KMS-11 (cell line): ENCODE data around the gene HYAL4.

ENCODE experiments used
- H2AFZ ChIP-seq: fragments of 200-600 bp; sonication (generic); 2 replicates; pipeline ENCODE4 v1.6.1; 2016; ENCODE audit warnings: antibody characterized with exemption, mixed run types, low read depth
- H3K27ac ChIP-seq: fragments of 200-600 bp; sonication (generic); 2 replicates; pipeline ENCODE4 v1.6.1; 2016; ENCODE audit warnings: mild to moderate bottlenecking, mixed run types
- H3K27me3 ChIP-seq: fragments of 200-600 bp; sonication (generic); 2 replicates; pipeline ENCODE4 v1.6.1; 2017; ENCODE audit warnings: mild to moderate bottlenecking, low read depth, mixed run types, moderate library complexity; ENCODE audit not compliant: insufficient read depth
- H3K36me3 ChIP-seq: fragments of 200-600 bp; sonication (generic); 2 replicates; pipeline ENCODE4 v1.6.1; 2017; ENCODE audit warnings: mild to moderate bottlenecking, mixed run types; ENCODE audit not compliant: insufficient read depth
- H3K4me1 ChIP-seq: fragments of 200-600 bp; sonication (generic); 2 replicates; pipeline ENCODE4 v1.6.1; 2016; ENCODE audit warnings: mild to moderate bottlenecking, low read depth, mixed run types; ENCODE audit not compliant: poor library complexity, severe bottlenecking
- H3K4me2 ChIP-seq: fragments of 200-600 bp; sonication (generic); 2 replicates; pipeline ENCODE4 v1.7.0; 2016; ENCODE audit warnings: mild to moderate bottlenecking, mixed run types
- H3K4me3 ChIP-seq: fragments of 200-600 bp; sonication (generic); IDR thresholded peaks from 2 replicates; pipeline ENCODE4 v1.6.1; 2017; ENCODE audit warnings: low read depth, low read length, mixed read lengths; ENCODE audit not compliant: insufficient read depth
- H3K79me2 ChIP-seq: fragments of 200-600 bp; sonication (generic); 2 replicates; pipeline ENCODE4 v1.6.1; 2016; ENCODE audit warnings: low read depth, mixed run types; ENCODE audit not compliant: insufficient read depth
- H3K9ac ChIP-seq: fragments of 200-600 bp; sonication (generic); 2 replicates; pipeline ENCODE4 v1.6.1; 2016; ENCODE audit warnings: mild to moderate bottlenecking, mixed run types
- H4K20me1 ChIP-seq: fragments of 200-600 bp; sonication (generic); 2 replicates; pipeline ENCODE4 v1.6.1; 2016; ENCODE audit warnings: mild to moderate bottlenecking, mixed run types; ENCODE audit not compliant: insufficient read depth
- CTCF ChIP-seq: fragments of 200-600 bp; sonication (generic); conservative IDR thresholded peaks from 2 replicates; pipeline ENCODE4 v1.6.1; 2017; ENCODE audit warnings: low read depth, mild to moderate bottlenecking, antibody characterized with exemption, low read length, moderate library complexity, mixed read lengths

Gene HYAL4

GRCh38 chr7:123916240-123916724 lies 71.3 kb downstream of the HYAL4 start:
- peak; percentile 69 for TF ChIP-seq CTCF
- H3K4me2 ChIP-seq: no peak overlapping the region

GRCh38 chr7:123917878-123918277 lies 72.9 kb downstream of the HYAL4 start:
- H3K79me2 ChIP-seq: no peaks in the 10 kb centered on the region
- TF ChIP-seq CTCF: no peak
- no peak overlapping the region for H3K4me2 ChIP-seq
- no peaks in the 10 kb centered on the region for H3K4me1 ChIP-seq
- H3K27ac ChIP-seq: no peak overlapping the region
- no peaks in the 10 kb centered on the region for H3K27me3 ChIP-seq
- no peak overlapping the region for H2AFZ ChIP-seq
- H3K9ac ChIP-seq: no peak overlapping the region
- H4K20me1 ChIP-seq: no peaks in the 10 kb centered on the region
- no peaks in the 10 kb centered on the region for H3K36me3 ChIP-seq
- H3K4me3 ChIP-seq: no peak overlapping the region

More at GRCh38 chr7:123916240-123916724, 71.3 kb downstream of the HYAL4 start:
- H3K9ac ChIP-seq: no peak overlapping the region
- no peaks in the 10 kb centered on the region for H3K79me2 ChIP-seq
- H4K20me1 ChIP-seq: no peaks in the 10 kb centered on the region
- H3K27ac ChIP-seq: no peak overlapping the region
- H3K27me3 ChIP-seq: no peaks in the 10 kb centered on the region
- H3K36me3 ChIP-seq: no peaks in the 10 kb centered on the region
- no peak overlapping the region for H2AFZ ChIP-seq
- no peaks in the 10 kb centered on the region for H3K4me1 ChIP-seq
- H3K4me3 ChIP-seq: no peak overlapping the region

- Histone ChIP-seq H3K4me1 (no peaks in the 10 kb centered on the region), H3K9ac (no peak overlapping the region), H3K79me2 (no peaks in the 10 kb centered on the region), H3K4me3 (no peak overlapping the region), H3K27me3 (no peaks in the 10 kb centered on the region), H4K20me1 (no peaks in the 10 kb centered on the region), H2AFZ (no peak overlapping the region), H3K4me2 (no peak overlapping the region), H3K27ac (no peak overlapping the region), H3K36me3 (no peaks in the 10 kb centered on the region)
- no peak for TF ChIP-seq CTCF
Observed at GRCh38 chr7:123918309-123918708, 73.3 kb downstream of the HYAL4 start.

GRCh38 chr7:123923599-123923998 lies 78.6 kb downstream of the HYAL4 start:
- H3K36me3 ChIP-seq: no peaks in the 10 kb centered on the region
- no peaks in the 10 kb centered on the region for H4K20me1 ChIP-seq
- no peaks in the 10 kb centered on the region for H3K27me3 ChIP-seq
- no peak for TF ChIP-seq CTCF
- no peak overlapping the region for H2AFZ ChIP-seq
- no peak overlapping the region for H3K4me2 ChIP-seq
- H3K4me1 ChIP-seq: no peaks in the 10 kb centered on the region
- H3K79me2 ChIP-seq: no peaks in the 10 kb centered on the region
- no peak overlapping the region for H3K27ac ChIP-seq
- no peak overlapping the region for H3K9ac ChIP-seq
- no peak overlapping the region for H3K4me3 ChIP-seq
